Thyroid gland (tissue), 4 donors: ENCODE data around the gene RASAL1.

ENCODE experiments used
- CTCF ChIP-seq, 6 experiments: fragments of 200-600 bp in 3 of 6; fragments of 450-650 bp in 3 of 6; sonication (generic) in 3 of 6; IDR thresholded peaks; one replicate each; pipeline ENCODE4 v1.5.1; 2016 to 2019; ENCODE audit warnings: antibody characterized with exemption in 6 of 6, mild to moderate bottlenecking in 2 of 6, inconsistent platforms in 1 of 6, moderate library complexity in 1 of 6
- POLR2A ChIP-seq, 2 donors: fragments of 450-650 bp; IDR thresholded peaks; one replicate each; pipeline ENCODE4 v1.6.1; 2017; ENCODE audit warnings: antibody characterized with exemption in 2 of 2, mild to moderate bottlenecking in 2 of 2, moderate library complexity in 1 of 2

GRCh38 chr12:113077057-113077858 is 58.3 kb downstream of the RASAL1 start:
- no peak for TF ChIP-seq CTCF (IDR thresholded peaks at IDR 0.05)
- TF ChIP-seq POLR2A (IDR thresholded peaks at IDR 0.05), result no peak
